Adipose tissue (tissue), 3 donors: ENCODE measurements around the gene ANKRD11. TPM values are rescaled to one million over a fixed set of nuclear protein-coding genes. Genes with fewer than 3 reads are reported as not detected.

Experiments used
- H3K27ac ChIP-seq: one replicate; pipeline ENCODE4 v1.5.1; 2013; ENCODE audit warnings: low read depth, low read length
- WGBS, 3 donors: extraction: QIAGEN DNeasy Blood & Tissue Kit; methylation state at CpG; one replicate each; pipeline ENCODE4 v1.1.7; 2013; 5-methylcytosine and 5-hydroxymethylcytosine counted together
- polyA plus RNA-seq, 3 donors: library from polyadenylated mRNA; stranded (reverse); fragments of 200-250 nt; gene quantifications; one replicate each; pipeline ENCODE4 v1.2.3, GENCODE V29; 2013
- donor health status: healthy with polysubstance abuse.
- donor health status: Bipolar disorder and iron deficiency.
- donor health status: healthy.

The ANKRD11 gene
- 10 to 100 TPM; 24.9 to 53.9 (median 48.4) TPM for polyA plus RNA-seq

- WGBS, 3 donors, result 0 to 1% (median 0%) methylated on average over 73 to 96 of the region's 96 CpGs
- H3K27ac ChIP-seq, result peak within 1 kb of the TSS; percentile 91
Measured at GRCh38 chr16:89490439-89491237, at the start of gene ANKRD11. Gene ANKRD11 (minus strand): TSS chr16:89490561. CDS start chr16:89317019, 173,542 bp downstream.

GRCh38 chr16:89538286-89538685, 47.9 kb upstream of the ANKRD11 start:
- WGBS, 3 donors, result 88 to 95% (median 93%) methylated on average over 12 of the region's 12 CpGs
- H3K27ac ChIP-seq, result no peak overlapping the region

GRCh38 chr16:89537549-89537925, 47.2 kb upstream of the ANKRD11 start:
- 94 to 96% (median 96%) methylated on average over 7 of the region's 7 CpGs for WGBS, 3 donors
- H3K27ac ChIP-seq, result no peak overlapping the region

- 86 to 91% (median 90%) methylated on average over 36 of the region's 36 CpGs for WGBS, 3 donors
- no peak overlapping the region for H3K27ac ChIP-seq
Measured at GRCh38 chr16:89536886-89537548, 46.7 kb upstream of the ANKRD11 start.

- H3K27ac ChIP-seq, result no peak overlapping the region
- WGBS, 3 donors, result 96 to 98% (median 97%) methylated on average over 8 to 19 of the region's 24 CpGs
Measured at GRCh38 chr16:89536371-89536770, 46.0 kb upstream of the ANKRD11 start.

- H3K27ac ChIP-seq, result no peak overlapping the region
- 29 to 59% (median 37%) methylated on average over 11 of the region's 11 CpGs for WGBS, 3 donors
Measured at GRCh38 chr16:89534252-89534756, 43.9 kb upstream of the ANKRD11 start.

- no peak overlapping the region for H3K27ac ChIP-seq
- WGBS, 3 donors, result 74 to 87% (median 80%) methylated on average over 31 of the region's 31 CpGs
Measured at GRCh38 chr16:89531821-89532526, 41.6 kb upstream of the ANKRD11 start.

- 91 to 93% (median 92%) methylated on average over 37 of the region's 37 CpGs for WGBS, 3 donors
- no peak overlapping the region for H3K27ac ChIP-seq
Measured at GRCh38 chr16:89530401-89531381, 40.3 kb upstream of the ANKRD11 start.

- H3K27ac ChIP-seq, result no peak overlapping the region
- 83 to 93% (median 89%) methylated on average over 16 of the region's 16 CpGs for WGBS, 3 donors
Measured at GRCh38 chr16:89529097-89529496, 38.7 kb upstream of the ANKRD11 start.

- WGBS, 3 donors, result 68 to 84% (median 69%) methylated on average over 20 of the region's 20 CpGs
- no peak overlapping the region for H3K27ac ChIP-seq
Measured at GRCh38 chr16:89525146-89525913, 35.0 kb upstream of the ANKRD11 start.

GRCh38 chr16:89523680-89524344, 33.5 kb upstream of the ANKRD11 start:
- 72 to 84% (median 81%) methylated on average over 29 to 32 of the region's 32 CpGs for WGBS, 3 donors
- no peak overlapping the region for H3K27ac ChIP-seq

GRCh38 chr16:89522287-89522686, 31.9 kb upstream of the ANKRD11 start:
- 85 to 95% (median 95%) methylated on average over 31 of the region's 31 CpGs for WGBS, 3 donors
- no peak overlapping the region for H3K27ac ChIP-seq

GRCh38 chr16:89519881-89520280, 29.5 kb upstream of the ANKRD11 start:
- 77 to 86% (median 77%) methylated on average over 15 of the region's 15 CpGs for WGBS, 3 donors
- H3K27ac ChIP-seq, result no peak overlapping the region

- H3K27ac ChIP-seq, result no peak overlapping the region
- WGBS, 3 donors, result 69 to 86% (median 80%) methylated on average over 9 of the region's 9 CpGs
Measured at GRCh38 chr16:89517128-89517527, 26.8 kb upstream of the ANKRD11 start.

- WGBS, 3 donors, result 93 to 94% (median 94%) methylated on average over 9 of the region's 9 CpGs
Measured at GRCh38 chr16:89512453-89512852, 22.1 kb upstream of the ANKRD11 start.

GRCh38 chr16:89511374-89511773, 21.0 kb upstream of the ANKRD11 start:
- WGBS, 3 donors, result 62 to 82% (median 65%) methylated on average over 8 of the region's 8 CpGs
- no peak overlapping the region for H3K27ac ChIP-seq

More at GRCh38 chr16:89512453-89512852, 22.1 kb upstream of the ANKRD11 start:
- no peak overlapping the region for H3K27ac ChIP-seq

- no peak overlapping the region for H3K27ac ChIP-seq
- WGBS, 3 donors, result 89 to 93% (median 93%) methylated on average over 9 of the region's 9 CpGs
Measured at GRCh38 chr16:89510526-89510925, 20.2 kb upstream of the ANKRD11 start.
